B cell (primary cell): ENCODE measurements around the gene KIFBP. TPM values are rescaled to one million over a fixed set of nuclear protein-coding genes. Genes with fewer than 3 reads are reported as not detected.

Experiments used
- ATAC-seq: fragments of 200-7000 bp; cut with Tn5 transposase; one replicate; pipeline ENCODE4 v1.10.0; 2021; ENCODE audit warnings: low read depth, mild to moderate bottlenecking, moderate number of reproducible peaks, moderate library complexity
- CTCF ChIA-PET: fragments of 350-600 bp; sonication (Branson Sonifier 250); formaldehyde crosslinking; loops from one replicate; lab custom pipeline; 2021; ENCODE audit warnings: antibody characterized with exemption, inconsistent platforms; lab: Charles Lee
- POLR2A ChIA-PET: fragments of 350-600 bp; sonication (Branson Sonifier 250); formaldehyde crosslinking; loops from one replicate; lab custom pipeline; 2021; ENCODE audit warnings: antibody characterized with exemption; lab: Charles Lee
- DNase-seq: peaks from one replicate; pipeline ENCODE4 v3.0.0; 2013
- H2AFZ ChIP-seq: 2 replicates; pipeline ENCODE4 v1.6.1; 2012; ENCODE audit warnings: mild to moderate bottlenecking, low read depth, low read length; ENCODE audit not compliant: insufficient read depth, poor library complexity, severe bottlenecking
- H3K27ac ChIP-seq, 2 donors: 1 replicate in 1 of 2; 2 replicates in 1 of 2; pipeline ENCODE4 v1.5.1; 2012 to 2013; ENCODE audit warnings: low read length in 2 of 2, mild to moderate bottlenecking in 2 of 2, moderate library complexity in 1 of 2
- H3K27me3 ChIP-seq, 4 experiments: fragments of 200-600 bp in 1 of 4; sonication (generic) in 1 of 4; replicated peaks in 1 of 4; 1 replicate in 2 of 4; 2 replicates in 2 of 4; pipeline versions ENCODE4 v1.6.1 to v1.7.0; 2013 to 2016; ENCODE audit warnings: low read length in 3 of 4, mild to moderate bottlenecking in 2 of 4, mixed read lengths in 1 of 4, moderate library complexity in 1 of 4; ENCODE audit not compliant: insufficient read depth in 4 of 4, control insufficient read depth in 3 of 4; ENCODE audit errors: control extremely low read depth in 1 of 4
- H3K36me3 ChIP-seq, 2 experiments: replicated peaks in 1 of 2; 1 replicate in 1 of 2; 2 replicates in 1 of 2; pipeline versions ENCODE4 v1.6.1 to v1.7.1; 2013; ENCODE audit warnings: low read length in 1 of 2; ENCODE audit not compliant: insufficient read depth in 2 of 2, control insufficient read depth in 1 of 2; ENCODE audit errors: control extremely low read depth in 1 of 2, extremely low read depth in 1 of 2
- H3K4me1 ChIP-seq, 2 donors: fragments of 200-600 bp in 1 of 2; sonication (generic) in 1 of 2; 1 replicate in 1 of 2; 2 replicates in 1 of 2; pipeline versions ENCODE4 v1.5.1 to v1.6.1; 2013 to 2017; ENCODE audit warnings: low read length in 2 of 2; ENCODE audit not compliant: control insufficient read depth in 2 of 2, insufficient read depth in 2 of 2
- H3K4me2 ChIP-seq: replicated peaks from 2 replicates; pipeline ENCODE3; 2012; ENCODE audit warnings: mild to moderate bottlenecking, low read depth, low read length; ENCODE audit not compliant: poor library complexity, severe bottlenecking
- H3K4me3 ChIP-seq, 5 experiments: fragments of 200-600 bp in 1 of 5; sonication (generic) in 1 of 5; 1 replicate in 3 of 5; 2 replicates in 2 of 5; pipeline versions ENCODE4 v1.5.1 to v1.7.0; 2011 to 2016; ENCODE audit warnings: low read length in 4 of 5, mild to moderate bottlenecking in 4 of 5, low read depth in 2 of 5, control low read depth in 1 of 5, moderate library complexity in 1 of 5; ENCODE audit not compliant: insufficient read depth in 1 of 5; ENCODE audit errors: control extremely low read depth in 1 of 5, extremely low read depth in 1 of 5
- H3K79me2 ChIP-seq: fragments of 200-600 bp; sonication (generic); one replicate; pipeline ENCODE4 v1.6.0; 2016; ENCODE audit warnings: low read length; ENCODE audit not compliant: control insufficient read depth, insufficient read depth
- H3K9ac ChIP-seq: fragments of 200-600 bp; sonication (generic); 2 replicates; pipeline ENCODE4 v1.6.1; 2017; ENCODE audit warnings: mild to moderate bottlenecking, low read length, moderate library complexity
- H3K9me3 ChIP-seq, 3 donors: one replicate each; pipeline versions ENCODE4 v1.6.1 to v1.7.1; 2013; ENCODE audit warnings: low read length in 2 of 3; ENCODE audit not compliant: control insufficient read depth in 2 of 3, insufficient read depth in 1 of 3; ENCODE audit errors: control extremely low read depth in 1 of 3
- H4K20me1 ChIP-seq: 2 replicates; pipeline ENCODE4 v1.6.0; 2012; ENCODE audit warnings: mild to moderate bottlenecking, low read length; ENCODE audit not compliant: insufficient read depth, control insufficient read depth, poor library complexity, severe bottlenecking
- H3K27ac Mint-ChIP-seq: one replicate; pipeline ENCODE4 v1.8.0; 2021; ENCODE audit warnings: mixed read lengths
- H3K27me3 Mint-ChIP-seq: one replicate; pipeline ENCODE4 v1.8.0; 2021; ENCODE audit warnings: mixed read lengths
- H3K4me1 Mint-ChIP-seq: one replicate; pipeline ENCODE4 v1.8.0; 2021; ENCODE audit warnings: mixed read lengths
- H3K4me3 Mint-ChIP-seq: one replicate; pipeline ENCODE4 v1.8.0; 2021; ENCODE audit warnings: mixed read lengths
- H3K9me3 Mint-ChIP-seq: one replicate; pipeline ENCODE4 v1.8.0; 2022; ENCODE audit warnings: mixed read lengths; ENCODE audit not compliant: insufficient read depth
- CTCF ChIP-seq: fragments of 200-600 bp; IDR thresholded peaks from one replicate; pipeline ENCODE4 v1.8.0; 2022; ENCODE audit warnings: antibody characterized with exemption, mild to moderate bottlenecking
- EZH2 ChIP-seq: IDR thresholded peaks from 2 replicates; pipeline ENCODE4 v1.6.1; 2012; ENCODE audit warnings: borderline replicate concordance, low read depth, mild to moderate bottlenecking, moderate library complexity, low read length; ENCODE audit not compliant: insufficient read depth, poor library complexity, severe bottlenecking
- WGBS: methylation state at CpG from one replicate; pipeline ENCODE4 v1.1.5; 2013; ENCODE audit warnings: missing lambda C conversion rate; ENCODE audit not compliant: insufficient coverage; 5-methylcytosine and 5-hydroxymethylcytosine counted together
- intact Hi-C: fragments of 100-400 bp; cut with micrococcal nuclease; formaldehyde crosslinking; loops from one replicate; pipeline ENCODE4 v1.10.0; 2022
- polyA plus RNA-seq: library from polyadenylated mRNA; depleted of rRNA; stranded (reverse); fragments of >200 nt; gene quantifications from 2 replicates; pipeline ENCODE4 v1.2.3, GENCODE V29; 2012
- total RNA-seq, 2 donors: library from RNA; stranded (reverse); fragments of 120-200 nt in 1 of 2; gene quantifications; 1 replicate in 1 of 2; 2 replicates in 1 of 2; pipeline versions ENCODE4 v1.2.3 to v1.2.4, GENCODE V29; 2013 to 2022

The KIFBP gene
- total and polyA plus RNA-seq, 2 donors (not counting 1 experiment from before 2014, with no cell fraction given), result 5.2 to 13.5 TPM

- no peak for ATAC-seq
- H3K4me3 ChIP-seq, result peak overlapping the region; percentile 68 to 99 (median 94)
- H3K27ac ChIP-seq, result peak overlapping the region; percentile 97 to 99
- H3K9me3 ChIP-seq, result no peaks in the 10 kb centered on the region
- H3K27me3 ChIP-seq, result no peaks in the 10 kb centered on the region
- H3K27ac Mint-ChIP-seq, result peak overlapping the region; percentile 95
- no peaks in the 10 kb centered on the region for H3K9me3 Mint-ChIP-seq
- peaks cover 7 to 32% of the 10 kb centered on the region in 2 donors for H3K4me1 ChIP-seq
- peak overlapping the region; percentile 87 for H3K4me2 ChIP-seq
- peak overlapping the region; percentile 94 for H3K4me3 Mint-ChIP-seq
- H3K4me1 Mint-ChIP-seq, result peaks cover 40% of the 10 kb centered on the region
- WGBS, result 71% methylated on average over 2 of the region's 7 CpGs
- intact Hi-C loops, result loop anchor here (2.0 to 10.0 kb wide), 4 partner anchors 236 to 880 kb away; partner anchors contain the start of genes CCAR1, HERC4 and RUFY2
- DNase-seq, result no peak
- TF ChIP-seq EZH2, result no peak
- TF ChIP-seq CTCF, result no peak
- no peak overlapping the region for H2AFZ ChIP-seq
- CTCF ChIA-PET, result interaction anchor here (3.1 kb wide), 1 partner anchor 137 kb away, joined by 47 read pairs; no protein-coding TSS in a partner anchor
- H3K79me2 ChIP-seq, result peaks cover 67% of the 10 kb centered on the region
- H3K9ac ChIP-seq, result peak overlapping the region; percentile 99
- POLR2A ChIA-PET, result interaction anchor here (3.1 kb wide), 1 partner anchor 56 kb away, joined by 11 read pairs; the partner anchor contains the start of gene DDX50
- H3K36me3 ChIP-seq, result peaks cover 0 to 22% of the 10 kb centered on the region in 2 experiments
- no peaks in the 10 kb centered on the region for H3K27me3 Mint-ChIP-seq
- H4K20me1 ChIP-seq, result peaks cover 33% of the 10 kb centered on the region
These were observed 31.4 kb upstream of the KIFBP start for GRCh38 chr10:68957284-68957615.

GRCh38 chr10:68957654-68958053 is 30.9 kb upstream of the KIFBP start:
- Histone ChIP-seq H3K27me3 (no peaks in the 10 kb centered on the region), H2AFZ (no peak overlapping the region), H3K4me1 (peaks cover 7 to 32% of the 10 kb centered on the region in 2 donors), H3K4me2 (peak overlapping the region; percentile 87), H3K36me3 (peaks cover 0 to 27% of the 10 kb centered on the region in 2 experiments), H3K27ac (peak overlapping the region; percentile 97 to 99), H4K20me1 (peaks cover 38% of the 10 kb centered on the region), H3K4me3 (peak overlapping the region; percentile 68 to 99 (median 94)), H3K79me2 (peaks cover 71% of the 10 kb centered on the region), H3K9ac (peak overlapping the region; percentile 99), H3K9me3 (no peaks in the 10 kb centered on the region)
- CTCF ChIA-PET, result interaction anchor here (0.6 kb wide), 1 partner anchor 424 kb away, joined by 4 read pairs; no protein-coding TSS in a partner anchor
- DNase-seq, result no peak
- POLR2A ChIA-PET, result interaction anchor here (3.1 kb wide), 1 partner anchor 57 kb away, joined by 11 read pairs; the partner anchor contains the start of gene DDX50
- peak overlapping the region; percentile 95 for H3K27ac Mint-ChIP-seq
- H3K27me3 Mint-ChIP-seq, result no peaks in the 10 kb centered on the region
- H3K4me1 Mint-ChIP-seq, result peaks cover 40% of the 10 kb centered on the region
- peak overlapping the region; percentile 94 for H3K4me3 Mint-ChIP-seq
- TF ChIP-seq CTCF (no peak), EZH2 (no peak)
- intact Hi-C loops, result loop anchor here (2.0 to 10.0 kb wide), 4 partner anchors 237 to 880 kb away; partner anchors contain the start of genes CCAR1, HERC4 and RUFY2
- ATAC-seq, result no peak
- 81% methylated on average over 3 of the region's 3 CpGs for WGBS
- H3K9me3 Mint-ChIP-seq, result no peaks in the 10 kb centered on the region
